ENCODE results near the gene LMBR1L. TPM values are rescaled to one million over a fixed set of nuclear protein-coding genes. Genes with fewer than 3 reads are reported as not detected.

Gene LMBR1L
- total and polyA plus RNA-seq, 2 of the 13 experiments (the other 11 are each of a cell fraction or from before 2014, with no cell fraction given), result 12.2 to 65.9 TPM

- TF ChIP-seq RERE (CRISPR knock-in tag; IDR thresholded peaks at IDR 0.05; ENCODE audit: low read depth) (no peak), ZMYM2 (CRISPR knock-in tag; IDR thresholded peaks at IDR 0.05) (no peak), ZC3H13 (CRISPR knock-in tag; IDR thresholded peaks at IDR 0.05) (no peak), ZFP90 (CRISPR knock-in tag; IDR thresholded peaks at IDR 0.05; ENCODE audit: borderline replicate concordance) (no peak), ZNF224 (CRISPR knock-in tag; IDR thresholded peaks at IDR 0.05) (no peak), CBFB (CRISPR knock-in tag; IDR thresholded peaks at IDR 0.05) (no peak), ZNF335 (CRISPR knock-in tag; IDR thresholded peaks at IDR 0.05) (no peak), ZZZ3 (CRISPR knock-in tag; IDR thresholded peaks at IDR 0.05; ENCODE audit: borderline replicate concordance) (no peak), ZNF644 (CRISPR knock-in tag; IDR thresholded peaks at IDR 0.05; ENCODE audit: low read depth) (peak; percentile 25; the same call in 1 of the 2 replicates), GMEB2 (CRISPR knock-in tag; IDR thresholded peaks at IDR 0.05; ENCODE audit: low read depth) (no peak), SP140L (CRISPR knock-in tag; IDR thresholded peaks at IDR 0.05; ENCODE audit: borderline replicate concordance) (no peak), ZMYM4 (CRISPR knock-in tag; IDR thresholded peaks at IDR 0.05) (no peak), RAD21 (CRISPR knock-in tag; IDR thresholded peaks at IDR 0.05) (peak; percentile 51; the same call in 1 of the 2 replicates), TBX3 (IDR thresholded peaks at IDR 0.05; ENCODE audit: borderline replicate concordance) (no peak), HOXA9 (CRISPR knock-in tag; IDR thresholded peaks at IDR 0.05; ENCODE audit: borderline replicate concordance) (no peak), NFE2 (CRISPR knock-in tag; IDR thresholded peaks at IDR 0.05) (no peak)
- TF ChIP-seq, protein P1, sequence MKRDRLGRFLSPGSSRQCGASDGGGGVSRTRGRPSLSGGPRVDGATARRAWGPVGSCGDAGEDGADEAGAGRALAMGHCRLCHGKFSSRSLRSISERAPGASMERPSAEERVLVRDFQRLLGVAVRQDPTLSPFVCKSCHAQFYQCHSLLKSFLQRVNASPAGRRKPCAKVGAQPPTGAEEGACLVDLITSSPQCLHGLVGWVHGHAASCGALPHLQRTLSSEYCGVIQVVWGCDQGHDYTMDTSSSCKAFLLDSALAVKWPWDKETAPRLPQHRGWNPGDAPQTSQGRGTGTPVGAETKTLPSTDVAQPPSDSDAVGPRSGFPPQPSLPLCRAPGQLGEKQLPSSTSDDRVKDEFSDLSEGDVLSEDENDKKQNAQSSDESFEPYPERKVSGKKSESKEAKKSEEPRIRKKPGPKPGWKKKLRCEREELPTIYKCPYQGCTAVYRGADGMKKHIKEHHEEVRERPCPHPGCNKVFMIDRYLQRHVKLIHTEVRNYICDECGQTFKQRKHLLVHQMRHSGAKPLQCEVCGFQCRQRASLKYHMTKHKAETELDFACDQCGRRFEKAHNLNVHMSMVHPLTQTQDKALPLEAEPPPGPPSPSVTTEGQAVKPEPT (CRISPR knock-in tag; IDR thresholded peaks at IDR 0.05; ENCODE audit: low read depth), result no peak
- TF ChIP-seq, protein P2, sequence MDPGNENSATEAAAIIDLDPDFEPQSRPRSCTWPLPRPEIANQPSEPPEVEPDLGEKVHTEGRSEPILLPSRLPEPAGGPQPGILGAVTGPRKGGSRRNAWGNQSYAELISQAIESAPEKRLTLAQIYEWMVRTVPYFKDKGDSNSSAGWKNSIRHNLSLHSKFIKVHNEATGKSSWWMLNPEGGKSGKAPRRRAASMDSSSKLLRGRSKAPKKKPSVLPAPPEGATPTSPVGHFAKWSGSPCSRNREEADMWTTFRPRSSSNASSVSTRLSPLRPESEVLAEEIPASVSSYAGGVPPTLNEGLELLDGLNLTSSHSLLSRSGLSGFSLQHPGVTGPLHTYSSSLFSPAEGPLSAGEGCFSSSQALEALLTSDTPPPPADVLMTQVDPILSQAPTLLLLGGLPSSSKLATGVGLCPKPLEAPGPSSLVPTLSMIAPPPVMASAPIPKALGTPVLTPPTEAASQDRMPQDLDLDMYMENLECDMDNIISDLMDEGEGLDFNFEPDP (CRISPR knock-in tag; conservative IDR thresholded peaks at IDR 0.05), result no peak
Observed at GRCh38 chr12:49121047-49121696, 10.5 kb upstream of the LMBR1L start (continued).
